Putamen (tissue), 1 donor: ENCODE data around the gene KRTAP13-3.

ENCODE experiments used
- DNase-seq: peaks from one replicate; pipeline ENCODE4 v3.0.0-alpha.2; 2016; ENCODE audit warnings: low spot score

Gene KRTAP13-3

GRCh38 chr21:30425826-30426225, at the start of gene KRTAP13-3:
TSS of gene KRTAP13-3 (minus strand) at chr21:30425926. CDS start at chr21:30425912, 14 bp downstream.
- no peak for DNase-seq

GRCh38 chr21:30468900-30469714, 43.4 kb upstream of the KRTAP13-3 start:
- DNase-seq: no peak

- no peak for DNase-seq
Measured at GRCh38 chr21:30463713-30464112, 38.0 kb upstream of the KRTAP13-3 start.

- no peak for DNase-seq
Measured at GRCh38 chr21:30448514-30448913, 22.8 kb upstream of the KRTAP13-3 start.

- no peak for DNase-seq
Measured at GRCh38 chr21:30447056-30447455, 21.3 kb upstream of the KRTAP13-3 start.

- DNase-seq: no peak
Measured at GRCh38 chr21:30444204-30444603, 18.5 kb upstream of the KRTAP13-3 start.

GRCh38 chr21:30443226-30443625, 17.5 kb upstream of the KRTAP13-3 start:
- no peak for DNase-seq

GRCh38 chr21:30439975-30440374, 14.2 kb upstream of the KRTAP13-3 start, which contains the start of gene KRTAP15-1:
TSS of gene KRTAP15-1 (plus strand) at chr21:30440275. CDS start at chr21:30440328, 53 bp downstream.
- DNase-seq: no peak

- no peak for DNase-seq
Measured at GRCh38 chr21:30437010-30437565, 11.4 kb upstream of the KRTAP13-3 start.

GRCh38 chr21:30434033-30434631, 8.4 kb upstream of the KRTAP13-3 start:
- DNase-seq: no peak

- no peak for DNase-seq
Measured at GRCh38 chr21:30430170-30430655, 4.5 kb upstream of the KRTAP13-3 start, which contains the start of gene KRTAP13-4. TSS of gene KRTAP13-4 (plus strand) at chr21:30430220. CDS start at chr21:30430276, 56 bp downstream.

GRCh38 chr21:30426731-30427130, 1.0 kb upstream of the KRTAP13-3 start:
- DNase-seq: no peak

- no peak for DNase-seq
Measured at GRCh38 chr21:30415993-30416392, 9.7 kb downstream of the KRTAP13-3 start.

GRCh38 chr21:30408782-30409494, 16.8 kb downstream of the KRTAP13-3 start:
- no peak for DNase-seq

- DNase-seq: no peak
Measured at GRCh38 chr21:30395731-30396130, 30.0 kb downstream of the KRTAP13-3 start, which contains the start of gene KRTAP13-1. TSS of gene KRTAP13-1 (plus strand) at chr21:30396031. CDS start at chr21:30396087, 56 bp downstream.

GRCh38 chr21:30391492-30392025, 34.2 kb downstream of the KRTAP13-3 start:
- no peak for DNase-seq

GRCh38 chr21:30382201-30382600, 43.5 kb downstream of the KRTAP13-3 start:
- DNase-seq: no peak
